B cell (primary cell): Measurements from ENCODE around the gene DDIT4. TPM values are rescaled to one million over a fixed set of nuclear protein-coding genes. Genes with fewer than 3 reads are reported as not detected.
"Not testable (repeated sequence)": the region's sequence is repeated elsewhere in the genome, so short reads cannot be mapped to it uniquely, and the experiment has no call there.

Experiments used
- ATAC-seq: fragments of 200-7000 bp; cut with Tn5 transposase; one replicate; pipeline ENCODE4 v1.10.0; 2021; ENCODE audit warnings: low read depth, mild to moderate bottlenecking, moderate number of reproducible peaks, moderate library complexity
- CTCF ChIA-PET: fragments of 350-600 bp; sonication (Branson Sonifier 250); formaldehyde crosslinking; loops from one replicate; lab custom pipeline; 2021; ENCODE audit warnings: antibody characterized with exemption, inconsistent platforms; lab: Charles Lee
- POLR2A ChIA-PET: fragments of 350-600 bp; sonication (Branson Sonifier 250); formaldehyde crosslinking; loops from one replicate; lab custom pipeline; 2021; ENCODE audit warnings: antibody characterized with exemption; lab: Charles Lee
- DNase-seq: peaks from one replicate; pipeline ENCODE4 v3.0.0; 2013
- H2AFZ ChIP-seq: 2 replicates; pipeline ENCODE4 v1.6.1; 2012; ENCODE audit warnings: mild to moderate bottlenecking, low read depth, low read length; ENCODE audit not compliant: insufficient read depth, poor library complexity, severe bottlenecking
- H3K27ac ChIP-seq, 2 donors: 1 replicate in 1 of 2; 2 replicates in 1 of 2; pipeline ENCODE4 v1.5.1; 2012 to 2013; ENCODE audit warnings: low read length in 2 of 2, mild to moderate bottlenecking in 2 of 2, moderate library complexity in 1 of 2
- H3K27me3 ChIP-seq, 4 experiments: fragments of 200-600 bp in 1 of 4; sonication (generic) in 1 of 4; replicated peaks in 1 of 4; 1 replicate in 2 of 4; 2 replicates in 2 of 4; pipeline versions ENCODE4 v1.6.1 to v1.7.0; 2013 to 2016; ENCODE audit warnings: low read length in 3 of 4, mild to moderate bottlenecking in 2 of 4, mixed read lengths in 1 of 4, moderate library complexity in 1 of 4; ENCODE audit not compliant: insufficient read depth in 4 of 4, control insufficient read depth in 3 of 4; ENCODE audit errors: control extremely low read depth in 1 of 4
- H3K36me3 ChIP-seq, 2 experiments: replicated peaks in 1 of 2; 1 replicate in 1 of 2; 2 replicates in 1 of 2; pipeline versions ENCODE4 v1.6.1 to v1.7.1; 2013; ENCODE audit warnings: low read length in 1 of 2; ENCODE audit not compliant: insufficient read depth in 2 of 2, control insufficient read depth in 1 of 2; ENCODE audit errors: control extremely low read depth in 1 of 2, extremely low read depth in 1 of 2
- H3K4me1 ChIP-seq, 2 donors: fragments of 200-600 bp in 1 of 2; sonication (generic) in 1 of 2; 1 replicate in 1 of 2; 2 replicates in 1 of 2; pipeline versions ENCODE4 v1.5.1 to v1.6.1; 2013 to 2017; ENCODE audit warnings: low read length in 2 of 2; ENCODE audit not compliant: control insufficient read depth in 2 of 2, insufficient read depth in 2 of 2
- H3K4me2 ChIP-seq: replicated peaks from 2 replicates; pipeline ENCODE3; 2012; ENCODE audit warnings: mild to moderate bottlenecking, low read depth, low read length; ENCODE audit not compliant: poor library complexity, severe bottlenecking
- H3K4me3 ChIP-seq, 5 experiments: fragments of 200-600 bp in 1 of 5; sonication (generic) in 1 of 5; 1 replicate in 3 of 5; 2 replicates in 2 of 5; pipeline versions ENCODE4 v1.5.1 to v1.7.0; 2011 to 2016; ENCODE audit warnings: low read length in 4 of 5, mild to moderate bottlenecking in 4 of 5, low read depth in 2 of 5, control low read depth in 1 of 5, moderate library complexity in 1 of 5; ENCODE audit not compliant: insufficient read depth in 1 of 5; ENCODE audit errors: control extremely low read depth in 1 of 5, extremely low read depth in 1 of 5
- H3K79me2 ChIP-seq: fragments of 200-600 bp; sonication (generic); one replicate; pipeline ENCODE4 v1.6.0; 2016; ENCODE audit warnings: low read length; ENCODE audit not compliant: control insufficient read depth, insufficient read depth
- H3K9ac ChIP-seq: fragments of 200-600 bp; sonication (generic); 2 replicates; pipeline ENCODE4 v1.6.1; 2017; ENCODE audit warnings: mild to moderate bottlenecking, low read length, moderate library complexity
- H3K9me3 ChIP-seq, 3 donors: one replicate each; pipeline versions ENCODE4 v1.6.1 to v1.7.1; 2013; ENCODE audit warnings: low read length in 2 of 3; ENCODE audit not compliant: control insufficient read depth in 2 of 3, insufficient read depth in 1 of 3; ENCODE audit errors: control extremely low read depth in 1 of 3
- H4K20me1 ChIP-seq: 2 replicates; pipeline ENCODE4 v1.6.0; 2012; ENCODE audit warnings: mild to moderate bottlenecking, low read length; ENCODE audit not compliant: insufficient read depth, control insufficient read depth, poor library complexity, severe bottlenecking
- H3K27ac Mint-ChIP-seq: one replicate; pipeline ENCODE4 v1.8.0; 2021; ENCODE audit warnings: mixed read lengths
- H3K27me3 Mint-ChIP-seq: one replicate; pipeline ENCODE4 v1.8.0; 2021; ENCODE audit warnings: mixed read lengths
- H3K4me1 Mint-ChIP-seq: one replicate; pipeline ENCODE4 v1.8.0; 2021; ENCODE audit warnings: mixed read lengths
- H3K4me3 Mint-ChIP-seq: one replicate; pipeline ENCODE4 v1.8.0; 2021; ENCODE audit warnings: mixed read lengths
- H3K9me3 Mint-ChIP-seq: one replicate; pipeline ENCODE4 v1.8.0; 2022; ENCODE audit warnings: mixed read lengths; ENCODE audit not compliant: insufficient read depth
- CTCF ChIP-seq: fragments of 200-600 bp; IDR thresholded peaks from one replicate; pipeline ENCODE4 v1.8.0; 2022; ENCODE audit warnings: antibody characterized with exemption, mild to moderate bottlenecking
- EZH2 ChIP-seq: IDR thresholded peaks from 2 replicates; pipeline ENCODE4 v1.6.1; 2012; ENCODE audit warnings: borderline replicate concordance, low read depth, mild to moderate bottlenecking, moderate library complexity, low read length; ENCODE audit not compliant: insufficient read depth, poor library complexity, severe bottlenecking
- WGBS: methylation state at CpG from one replicate; pipeline ENCODE4 v1.1.5; 2013; ENCODE audit warnings: missing lambda C conversion rate; ENCODE audit not compliant: insufficient coverage; 5-methylcytosine and 5-hydroxymethylcytosine counted together
- intact Hi-C: fragments of 100-400 bp; cut with micrococcal nuclease; formaldehyde crosslinking; loops from one replicate; pipeline ENCODE4 v1.10.0; 2022
- polyA minus RNA-seq: library from RNA; depleted of rRNA, polyadenylated mRNA; stranded (reverse); fragments of >200 nt; gene quantifications from 2 replicates; pipeline ENCODE4 v1.2.3, GENCODE V29; 2012
- polyA plus RNA-seq: library from polyadenylated mRNA; depleted of rRNA; stranded (reverse); fragments of >200 nt; gene quantifications from 2 replicates; pipeline ENCODE4 v1.2.3, GENCODE V29; 2012
- total RNA-seq, 2 donors: library from RNA; stranded (reverse); fragments of 120-200 nt in 1 of 2; gene quantifications; 1 replicate in 1 of 2; 2 replicates in 1 of 2; pipeline versions ENCODE4 v1.2.3 to v1.2.4, GENCODE V29; 2013 to 2022

The DDIT4 gene
- total RNA-seq: 103 and 110 TPM in 2 replicates
- total RNA-seq (2013): 60.4 TPM
- polyA plus RNA-seq: 94.8 and 102 TPM in 2 replicates
- 187 and 211 TPM in 2 replicates for polyA minus RNA-seq

DNA sequence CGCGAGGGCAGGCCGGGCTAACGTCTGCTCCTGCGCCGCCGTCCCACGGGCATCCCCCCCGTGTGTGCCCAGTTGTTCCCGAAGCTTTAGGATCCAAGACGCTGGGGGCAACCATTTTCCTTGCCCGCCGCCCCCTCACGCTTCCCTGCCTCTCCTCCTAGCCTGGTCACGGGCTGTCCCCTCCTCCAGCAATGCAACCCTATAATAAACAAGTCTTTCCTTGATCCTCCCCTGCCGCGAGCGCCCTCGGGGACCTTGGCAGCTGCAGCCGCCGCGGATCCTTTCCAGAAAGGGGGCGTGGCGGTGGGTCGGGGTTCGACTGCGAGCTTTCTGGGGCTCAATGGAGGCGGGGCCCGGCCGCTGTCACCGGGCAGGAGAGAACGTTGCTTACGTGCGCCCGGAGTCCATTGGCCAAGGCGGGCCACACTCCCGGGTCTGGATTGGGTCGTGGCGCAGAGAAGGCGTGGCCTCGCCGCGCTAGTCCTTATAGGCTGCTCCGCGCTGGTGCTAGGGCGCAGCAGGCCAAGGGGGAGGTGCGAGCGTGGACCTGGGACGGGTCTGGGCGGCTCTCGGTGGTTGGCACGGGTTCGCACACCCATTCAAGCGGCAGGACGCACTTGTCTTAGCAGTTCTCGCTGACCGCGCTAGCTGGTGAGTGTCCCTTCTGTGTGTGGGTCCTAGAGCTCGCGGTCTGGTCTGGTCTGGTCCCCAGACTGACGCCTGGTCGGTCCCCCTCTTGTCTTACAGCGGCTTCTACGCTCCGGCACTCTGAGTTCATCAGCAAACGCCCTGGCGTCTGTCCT, at the start of gene DDIT4:
Gene DDIT4 (plus strand): TSS at position 515 of the 803 bp plus-strand sequence. CDS start 293 bp downstream, outside the sequence.
- ATAC-seq (peak; percentile 94), DNase-seq (peak; percentile 97)
- Histone ChIP-seq H3K4me1 (peaks cover 22 to 33% of the 10 kb centered on the region in 2 donors), H3K9ac (peak within 1 kb of the TSS; percentile 91), H3K27me3 (no peaks in the 10 kb centered on the region), H3K36me3 (peaks cover 0 to 15% of the 10 kb centered on the region in 2 experiments), H4K20me1 (peaks cover 25% of the 10 kb centered on the region), H3K79me2 (peaks cover 24% of the 10 kb centered on the region), H3K4me2 (peak within 1 kb of the TSS; percentile 92), H2AFZ (peak within 1 kb of the TSS; percentile 79), H3K9me3 (no peaks in the 10 kb centered on the region), H3K4me3 (peak within 1 kb of the TSS; percentile 91 to 99 (median 98)), H3K27ac (peak within 1 kb of the TSS; percentile 80 to 87)
- TF ChIP-seq CTCF: no peak
- no peak for TF ChIP-seq EZH2
- Mint-ChIP-seq H3K4me3 (peak within 1 kb of the TSS; percentile 98), H3K27me3 (no peaks in the 10 kb centered on the region), H3K9me3 (no peaks in the 10 kb centered on the region), H3K27ac (peak within 1 kb of the TSS; percentile 97), H3K4me1 (peaks cover 45% of the 10 kb centered on the region)
- ChIA-PET POLR2A (interaction anchor here (0.6 to 5.9 kb wide), 15 partner anchors 10 to 106 kb away, joined by 3 to 73 read pairs (median 6); partner anchors contain the start of genes ANAPC16 and ASCC1), CTCF (interaction anchor here (0.5 to 5.5 kb wide), 12 partner anchors 14 to 224 kb away, joined by 3 to 132 read pairs (median 9); no protein-coding TSS in a partner anchor)
- intact Hi-C loops: loop anchor here (1.0 to 10.0 kb wide), 8 partner anchors 12 to 1721 kb away; partner anchors contain the start of genes ANAPC16, ASCC1, MCU and VCL
- under 1% methylated on average over 67 of the region's 67 CpGs for WGBS

GRCh38 chr10:72224191-72224590, 49.5 kb upstream of the DDIT4 start:
- not testable (repeated sequence) for ATAC-seq
- peaks cover 98% of the 10 kb centered on the region for H3K79me2 ChIP-seq
- peaks cover 55 to 66% of the 10 kb centered on the region in 2 donors for H3K4me1 ChIP-seq

More at GRCh38 chr10:72224191-72224590, 49.5 kb upstream of the DDIT4 start:
- not testable (repeated sequence) for H3K4me3 ChIP-seq, H2AFZ ChIP-seq, DNase-seq, H3K9me3 Mint-ChIP-seq, H3K27me3 Mint-ChIP-seq, H3K9me3 ChIP-seq, H3K27me3 ChIP-seq, H3K9ac ChIP-seq, H3K4me3 Mint-ChIP-seq
- POLR2A ChIA-PET: interaction anchor here (0.5 to 1.5 kb wide), 4 partner anchors 24 to 39 kb away, joined by 3 to 8 read pairs (median 4); no protein-coding TSS in a partner anchor
- H4K20me1 ChIP-seq: peaks cover 54% of the 10 kb centered on the region
- WGBS: 97% methylated on average over 5 of the region's 6 CpGs
- H3K27ac Mint-ChIP-seq: peak overlapping the region; percentile 75
- H3K4me2 ChIP-seq: peak overlapping the region; percentile 37
- peaks cover 0 to 53% of the 10 kb centered on the region in 2 experiments for H3K36me3 ChIP-seq
- peaks cover 53% of the 10 kb centered on the region for H3K4me1 Mint-ChIP-seq
- CTCF ChIA-PET: interaction anchor here (0.7 to 13.3 kb wide), 16 partner anchors 9 to 483 kb away, joined by 3 to 170 read pairs (median 4); partner anchors contain the start of genes ANAPC16, ASCC1 and SPOCK2
- H3K27ac ChIP-seq: peak overlapping the region; percentile 42 to 68
- intact Hi-C loops: loop anchor here (10.0 kb wide), 1 partner anchor 329 kb away; no protein-coding TSS in a partner anchor
